ENCODE data around the gene HDAC9. TPM values are rescaled to one million over a fixed set of nuclear protein-coding genes. Genes with fewer than 3 reads are reported as not detected.

The HDAC9 gene
- total RNA-seq, 1 experiment from 2014 or later, result 4.3 TPM

DNA sequence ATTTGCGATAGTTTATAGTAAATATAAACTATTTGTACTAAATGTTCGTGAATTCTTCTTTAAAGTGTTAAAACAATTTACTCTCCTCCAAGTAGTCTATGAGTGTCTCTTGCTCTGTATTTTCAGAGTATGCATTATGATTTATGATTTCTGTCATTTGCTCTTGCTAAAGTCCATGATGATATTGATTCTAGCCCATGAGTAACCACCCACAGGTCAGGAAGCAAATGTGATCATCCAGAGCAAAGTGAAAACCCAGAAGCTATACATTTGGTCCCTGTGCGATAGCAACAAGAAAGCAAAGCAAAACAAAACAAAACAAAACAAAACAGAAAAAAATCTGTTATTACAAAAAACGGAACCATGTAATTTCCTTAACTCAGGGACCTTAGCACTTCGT lies 225.9 kb downstream of the HDAC9 start:
- ChIA-PET POLR2A (no interaction called here), CTCF (no interaction called here), RAD21 (ENCODE audit: low non-redundant PET in 1 of 2, low total read pairs in 2 of 2, uncharacterized antibody in 2 of 2, unreplicated experiment in 2 of 2) (no interaction called here)
- intact Hi-C loops (cut with micrococcal nuclease), result no loop called here
- DNase-seq (ENCODE audit: low read depth, low spot score), result no peak
- TF ChIP-seq EZH2 (IDR thresholded peaks at IDR 0.05), result no peak
- no peak for TF ChIP-seq ELF1 (IDR thresholded peaks at IDR 0.05; ENCODE audit: borderline replicate concordance, low read depth)
- TF ChIP-seq SRF (IDR thresholded peaks at IDR 0.05; ENCODE audit: low read depth), result no peak
- no peak for TF ChIP-seq CBX3 (IDR thresholded peaks at IDR 0.05; ENCODE audit: low read depth)
- TF ChIP-seq RAD21 (IDR thresholded peaks at IDR 0.05; ENCODE audit: low read depth), result no peak
- TF ChIP-seq TCF7L2 (IDR thresholded peaks at IDR 0.05; ENCODE audit: borderline replicate concordance, extremely low read depth, insufficient read depth, insufficient read length), result no peak
- no peak for TF ChIP-seq CEBPB (IDR thresholded peaks at IDR 0.05; ENCODE audit: low read depth)
- TF ChIP-seq, protein P1, sequence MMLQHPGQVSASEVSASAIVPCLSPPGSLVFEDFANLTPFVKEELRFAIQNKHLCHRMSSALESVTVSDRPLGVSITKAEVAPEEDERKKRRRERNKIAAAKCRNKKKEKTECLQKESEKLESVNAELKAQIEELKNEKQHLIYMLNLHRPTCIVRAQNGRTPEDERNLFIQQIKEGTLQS (IDR thresholded peaks at IDR 0.05), result no peak
- TF ChIP-seq SIN3A (IDR thresholded peaks at IDR 0.05; ENCODE audit: low read depth), result no peak
- TF ChIP-seq, protein P2, sequence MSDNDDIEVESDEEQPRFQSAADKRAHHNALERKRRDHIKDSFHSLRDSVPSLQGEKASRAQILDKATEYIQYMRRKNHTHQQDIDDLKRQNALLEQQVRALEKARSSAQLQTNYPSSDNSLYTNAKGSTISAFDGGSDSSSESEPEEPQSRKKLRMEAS (IDR thresholded peaks at IDR 0.05), result no peak
- TF ChIP-seq EZH2phosphoT487 (IDR thresholded peaks at IDR 0.05; ENCODE audit: borderline replicate concordance), result no peak
- TF ChIP-seq ZNF274 (IDR thresholded peaks at IDR 0.05; ENCODE audit: low read depth, low read length), result no peak
- TF ChIP-seq, protein P3, sequence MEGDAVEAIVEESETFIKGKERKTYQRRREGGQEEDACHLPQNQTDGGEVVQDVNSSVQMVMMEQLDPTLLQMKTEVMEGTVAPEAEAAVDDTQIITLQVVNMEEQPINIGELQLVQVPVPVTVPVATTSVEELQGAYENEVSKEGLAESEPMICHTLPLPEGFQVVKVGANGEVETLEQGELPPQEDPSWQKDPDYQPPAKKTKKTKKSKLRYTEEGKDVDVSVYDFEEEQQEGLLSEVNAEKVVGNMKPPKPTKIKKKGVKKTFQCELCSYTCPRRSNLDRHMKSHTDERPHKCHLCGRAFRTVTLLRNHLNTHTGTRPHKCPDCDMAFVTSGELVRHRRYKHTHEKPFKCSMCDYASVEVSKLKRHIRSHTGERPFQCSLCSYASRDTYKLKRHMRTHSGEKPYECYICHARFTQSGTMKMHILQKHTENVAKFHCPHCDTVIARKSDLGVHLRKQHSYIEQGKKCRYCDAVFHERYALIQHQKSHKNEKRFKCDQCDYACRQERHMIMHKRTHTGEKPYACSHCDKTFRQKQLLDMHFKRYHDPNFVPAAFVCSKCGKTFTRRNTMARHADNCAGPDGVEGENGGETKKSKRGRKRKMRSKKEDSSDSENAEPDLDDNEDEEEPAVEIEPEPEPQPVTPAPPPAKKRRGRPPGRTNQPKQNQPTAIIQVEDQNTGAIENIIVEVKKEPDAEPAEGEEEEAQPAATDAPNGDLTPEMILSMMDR (IDR thresholded peaks at IDR 0.05 in 2 of 3, conservative IDR thresholded peaks at IDR 0.05 in 1 of 3; ENCODE audit: borderline replicate concordance in 1 of 3, insufficient read depth in 1 of 3, low read depth in 2 of 3, low read length in 2 of 3), result no peak
- no peak for TF ChIP-seq FOSL1 (IDR thresholded peaks at IDR 0.05; ENCODE audit: low read depth)
- TF ChIP-seq ZFX (IDR thresholded peaks at IDR 0.05), result no peak
- H3K9me3 ChIP-seq (ENCODE audit: control insufficient read depth in 1 of 2, insufficient read depth in 1 of 2, low read depth in 1 of 2, low read length in 2 of 2), result no peaks in the 10 kb centered on the region
- no peaks in the 10 kb centered on the region for H3K9me2 ChIP-seq (ENCODE audit: insufficient read depth)
- no peaks in the 10 kb centered on the region for H3K27me3 ChIP-seq (ENCODE audit: insufficient read depth, low read length)
- H3K36me3 ChIP-seq (ENCODE audit: control insufficient read depth in 1 of 2, insufficient read depth in 2 of 2, low read length in 2 of 2), result no peaks in the 10 kb centered on the region
- no peak overlapping the region for H3K4me2 ChIP-seq (ENCODE audit: low read length)
- no peak overlapping the region for H3K27ac ChIP-seq (ENCODE audit: low read depth, low read length)
- no peak overlapping the region for H3K9ac ChIP-seq (ENCODE audit: low read length)
- H3K4me1 ChIP-seq (ENCODE audit: control insufficient read depth in 1 of 2, insufficient read depth in 2 of 2, low read length in 2 of 2), result no peaks in the 10 kb centered on the region
- no peaks in the 10 kb centered on the region for H4K20me1 ChIP-seq (ENCODE audit: insufficient read depth)
- H2AFZ ChIP-seq (ENCODE audit: low read depth, low read length, poor library complexity, severe bottlenecking), result no peak overlapping the region
- H3K79me2 ChIP-seq (ENCODE audit: insufficient read depth, low read length), result no peaks in the 10 kb centered on the region
- ATAC-seq, result no peak
- H3K4me3 ChIP-seq (replicated peaks in 1 of 2; ENCODE audit: low read depth in 1 of 2, low read length in 2 of 2), result no peak overlapping the region
- no TSS peak for BruUV-seq (replicated peaks)
